Bronchial epithelial cell (primary cell): ENCODE results near the gene AFTPH. TPM values are rescaled to one million over a fixed set of nuclear protein-coding genes. Genes with fewer than 3 reads are reported as not detected.
A peak's percentile ranks its signal among the peaks of the same experiment; 100 is the strongest.

Experiments used
- DNase-seq: peaks from one replicate; pipeline ENCODE4 v3.0.0-alpha.2; 2010; ENCODE audit warnings: low read depth
- FAIRE-seq: peaks from 2 replicates; lab custom pipeline; 2011; peaks lifted over from hg19 to GRCh38; lab: Jason Lieb, UNC
- H3K27me3 ChIP-seq: 2 replicates; pipeline ENCODE4 v1.5.1; 2011; ENCODE audit warnings: low read length; ENCODE audit not compliant: control insufficient read depth, insufficient read depth
- H3K36me3 ChIP-seq: 2 replicates; pipeline ENCODE4 v1.5.1; 2011; ENCODE audit warnings: low read length; ENCODE audit not compliant: control insufficient read depth, insufficient read depth
- H3K4me3 ChIP-seq: 2 replicates; pipeline ENCODE4 v1.5.1; 2011; ENCODE audit warnings: mild to moderate bottlenecking, low read depth, low read length, control low read depth
- CTCF ChIP-seq: IDR thresholded peaks from 2 replicates; pipeline ENCODE4 v1.5.1; 2011; ENCODE audit warnings: mild to moderate bottlenecking, moderate library complexity, low read length, control low read depth, inconsistent platforms; ENCODE audit not compliant: insufficient read depth, severe bottlenecking
- total RNA-seq: library from RNA; depleted of rRNA; stranded (reverse); fragments of >200 nt; gene quantifications from 2 replicates; pipeline ENCODE4 v1.2.1, GENCODE V29; 2014

Gene AFTPH
- total RNA-seq, 1 donor from 2014 or later: 56.3 TPM

- peaks cover 13% of the 10 kb centered on the region for H3K36me3 ChIP-seq
- no peaks in the 10 kb centered on the region for H3K27me3 ChIP-seq
- TF ChIP-seq CTCF: no peak
- no peak overlapping the region for H3K4me3 ChIP-seq
- FAIRE-seq: no peak
- DNase-seq: no peak
Observed at GRCh38 chr2:64639691-64640090, 115.6 kb downstream of the AFTPH start.

- no peak for FAIRE-seq
- TF ChIP-seq CTCF: no peak
- peaks cover 11% of the 10 kb centered on the region for H3K36me3 ChIP-seq
- no peaks in the 10 kb centered on the region for H3K27me3 ChIP-seq
- no peak overlapping the region for H3K4me3 ChIP-seq
- peak; percentile 48 for DNase-seq
Observed at GRCh38 chr2:64640153-64641044, 116.3 kb downstream of the AFTPH start.

GRCh38 chr2:64641599-64641998 lies 117.5 kb downstream of the AFTPH start:
- DNase-seq (no peak), FAIRE-seq (no peak)
- TF ChIP-seq CTCF: no peak
- Histone ChIP-seq H3K36me3 (peaks cover 2% of the 10 kb centered on the region), H3K27me3 (no peaks in the 10 kb centered on the region), H3K4me3 (no peak overlapping the region)

Other genes with a start within 250 kb of the AFTPH start
- 10.0 and 14.0 TPM in 2 replicates for gene LGALSL, start 70.2 kb upstream of the AFTPH start, total RNA-seq
- gene SERTAD2, start 129.6 kb downstream of the AFTPH start, total RNA-seq: 4.2 and 9.0 TPM in 2 replicates